ENCODE data around the gene S100A16. TPM values are rescaled to one million over a fixed set of nuclear protein-coding genes. Genes with fewer than 3 reads are reported as not detected.

S100A16 gene
- total RNA-seq, 1 donor from 2014 or later: 143 TPM

DNA sequence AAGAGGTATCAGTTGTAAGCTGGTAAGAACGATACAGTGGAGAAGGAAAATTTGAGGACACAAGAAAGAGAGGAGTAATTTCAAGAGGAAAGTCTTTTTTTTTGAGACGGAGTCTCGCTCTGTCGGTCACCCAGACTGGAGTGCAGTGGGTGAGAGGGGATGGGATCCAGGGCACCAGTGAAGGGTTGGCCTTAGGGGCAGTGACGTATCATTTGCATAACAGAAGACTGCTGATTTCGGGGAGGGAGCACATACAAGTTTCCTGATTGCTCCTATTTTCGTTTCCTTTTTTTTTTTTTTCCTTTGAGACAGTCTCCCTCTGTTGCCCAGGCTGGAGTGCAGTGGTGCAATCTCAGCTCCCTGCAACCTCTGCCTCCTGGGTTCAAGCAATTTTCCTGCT, 10.2 kb upstream of the S100A16 start:
- H3K36me3 Mint-ChIP-seq (ENCODE audit: unreplicated experiment): peaks cover 31% of the 10 kb centered on the region
- H3K4me1 Mint-ChIP-seq (ENCODE audit: unreplicated experiment): peaks cover 46% of the 10 kb centered on the region
- peak overlapping the region; percentile 54 for H3K27ac Mint-ChIP-seq (ENCODE audit: unreplicated experiment)
- no peak for DNase-seq (ENCODE audit: extremely low spot score, unreplicated experiment)
- no peaks in the 10 kb centered on the region for H3K9me3 Mint-ChIP-seq (ENCODE audit: unreplicated experiment)
- TF ChIP-seq, protein P1, sequence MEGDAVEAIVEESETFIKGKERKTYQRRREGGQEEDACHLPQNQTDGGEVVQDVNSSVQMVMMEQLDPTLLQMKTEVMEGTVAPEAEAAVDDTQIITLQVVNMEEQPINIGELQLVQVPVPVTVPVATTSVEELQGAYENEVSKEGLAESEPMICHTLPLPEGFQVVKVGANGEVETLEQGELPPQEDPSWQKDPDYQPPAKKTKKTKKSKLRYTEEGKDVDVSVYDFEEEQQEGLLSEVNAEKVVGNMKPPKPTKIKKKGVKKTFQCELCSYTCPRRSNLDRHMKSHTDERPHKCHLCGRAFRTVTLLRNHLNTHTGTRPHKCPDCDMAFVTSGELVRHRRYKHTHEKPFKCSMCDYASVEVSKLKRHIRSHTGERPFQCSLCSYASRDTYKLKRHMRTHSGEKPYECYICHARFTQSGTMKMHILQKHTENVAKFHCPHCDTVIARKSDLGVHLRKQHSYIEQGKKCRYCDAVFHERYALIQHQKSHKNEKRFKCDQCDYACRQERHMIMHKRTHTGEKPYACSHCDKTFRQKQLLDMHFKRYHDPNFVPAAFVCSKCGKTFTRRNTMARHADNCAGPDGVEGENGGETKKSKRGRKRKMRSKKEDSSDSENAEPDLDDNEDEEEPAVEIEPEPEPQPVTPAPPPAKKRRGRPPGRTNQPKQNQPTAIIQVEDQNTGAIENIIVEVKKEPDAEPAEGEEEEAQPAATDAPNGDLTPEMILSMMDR (IDR thresholded peaks at IDR 0.05): no peak
- no peaks in the 10 kb centered on the region for H3K27me3 Mint-ChIP-seq (ENCODE audit: unreplicated experiment)
- no peak overlapping the region for H3K4me3 Mint-ChIP-seq (ENCODE audit: unreplicated experiment)

DNA sequence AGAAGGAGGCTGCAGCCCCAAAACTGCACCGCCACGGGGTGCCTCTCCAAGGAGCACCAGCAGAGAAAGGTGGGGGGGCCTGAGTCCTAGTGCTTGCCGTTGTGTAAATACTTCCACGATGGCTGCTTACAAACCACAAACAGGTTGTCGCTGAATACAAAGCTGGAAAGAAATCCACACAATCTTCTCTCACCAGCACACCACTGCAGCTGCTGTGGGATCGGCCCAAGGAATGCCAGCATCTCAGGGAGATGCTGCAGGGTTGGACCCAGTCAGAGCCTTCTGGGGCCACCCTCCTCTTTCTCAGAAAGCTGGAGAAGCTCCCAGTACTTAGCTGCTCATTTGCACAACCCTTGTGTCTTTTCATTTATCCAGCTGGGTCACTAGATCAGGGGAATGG, 6.2 kb upstream of the S100A16 start:
- Mint-ChIP-seq H3K36me3 (ENCODE audit: unreplicated experiment) (peaks cover 25% of the 10 kb centered on the region), H3K27me3 (ENCODE audit: unreplicated experiment) (no peaks in the 10 kb centered on the region), H3K4me3 (ENCODE audit: unreplicated experiment) (no peak overlapping the region), H3K4me1 (ENCODE audit: unreplicated experiment) (peaks cover 23% of the 10 kb centered on the region), H3K9me3 (ENCODE audit: unreplicated experiment) (no peaks in the 10 kb centered on the region), H3K27ac (ENCODE audit: unreplicated experiment) (no peak overlapping the region)
- DNase-seq (ENCODE audit: extremely low spot score, unreplicated experiment): no peak
- TF ChIP-seq, protein P1 (IDR thresholded peaks at IDR 0.05): no peak

DNA sequence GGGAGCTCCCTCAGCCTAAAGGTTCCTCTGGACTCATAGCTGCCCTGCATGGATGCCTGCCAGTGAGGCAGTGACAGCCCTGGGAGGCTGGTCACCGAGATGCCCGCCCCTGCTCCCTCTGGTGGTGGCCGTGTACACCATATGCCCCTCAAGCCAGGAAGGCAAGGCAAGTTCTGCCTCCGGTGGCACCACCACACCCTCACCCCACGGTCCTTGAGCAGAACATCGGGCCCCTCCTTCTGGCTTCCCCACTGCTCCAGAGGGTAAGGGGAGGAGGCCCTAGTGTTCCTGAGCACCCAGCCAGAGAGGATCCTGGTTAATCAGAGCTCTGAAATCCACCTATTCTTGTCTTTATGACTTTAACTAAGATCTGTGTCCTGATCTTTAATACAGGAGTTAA, 4.7 kb upstream of the S100A16 start:
- TF ChIP-seq, protein P1 (IDR thresholded peaks at IDR 0.05): peak; percentile 70
- Mint-ChIP-seq H3K27ac (ENCODE audit: unreplicated experiment) (peak overlapping the region; percentile 57), H3K4me3 (ENCODE audit: unreplicated experiment) (no peak overlapping the region), H3K9me3 (ENCODE audit: unreplicated experiment) (no peaks in the 10 kb centered on the region), H3K36me3 (ENCODE audit: unreplicated experiment) (peaks cover 18% of the 10 kb centered on the region), H3K27me3 (ENCODE audit: unreplicated experiment) (no peaks in the 10 kb centered on the region), H3K4me1 (ENCODE audit: unreplicated experiment) (peaks cover 26% of the 10 kb centered on the region)
- peak; percentile 88 for DNase-seq (ENCODE audit: extremely low spot score, unreplicated experiment)

DNA sequence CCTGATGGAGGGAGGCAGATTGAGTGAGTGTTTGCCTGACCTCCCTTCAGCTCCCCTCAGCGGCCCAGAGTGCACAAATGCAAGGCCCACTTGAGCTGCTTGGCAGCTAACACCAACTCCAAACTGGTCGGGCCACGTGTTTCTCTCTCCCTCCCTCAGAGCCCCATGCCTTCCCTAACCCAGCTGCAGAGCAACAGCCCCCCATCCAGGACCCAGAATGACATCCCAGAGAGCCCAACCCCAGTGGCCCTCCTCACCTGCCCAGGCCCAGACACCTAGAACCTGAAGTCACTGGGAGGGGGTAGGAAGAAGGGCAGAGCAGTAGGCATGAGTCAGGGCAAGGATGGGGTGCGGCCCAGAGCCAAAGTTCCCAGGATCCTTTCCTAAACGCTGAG, 4.0 kb upstream of the S100A16 start:
- TF ChIP-seq, protein P1 (IDR thresholded peaks at IDR 0.05): no peak
- Mint-ChIP-seq H3K36me3 (ENCODE audit: unreplicated experiment) (peaks cover 16% of the 10 kb centered on the region), H3K4me1 (ENCODE audit: unreplicated experiment) (peaks cover 33% of the 10 kb centered on the region), H3K4me3 (ENCODE audit: unreplicated experiment) (no peak overlapping the region), H3K27me3 (ENCODE audit: unreplicated experiment) (no peaks in the 10 kb centered on the region), H3K27ac (ENCODE audit: unreplicated experiment) (no peak overlapping the region), H3K9me3 (ENCODE audit: unreplicated experiment) (no peaks in the 10 kb centered on the region)
- DNase-seq (ENCODE audit: extremely low spot score, unreplicated experiment): no peak

DNA sequence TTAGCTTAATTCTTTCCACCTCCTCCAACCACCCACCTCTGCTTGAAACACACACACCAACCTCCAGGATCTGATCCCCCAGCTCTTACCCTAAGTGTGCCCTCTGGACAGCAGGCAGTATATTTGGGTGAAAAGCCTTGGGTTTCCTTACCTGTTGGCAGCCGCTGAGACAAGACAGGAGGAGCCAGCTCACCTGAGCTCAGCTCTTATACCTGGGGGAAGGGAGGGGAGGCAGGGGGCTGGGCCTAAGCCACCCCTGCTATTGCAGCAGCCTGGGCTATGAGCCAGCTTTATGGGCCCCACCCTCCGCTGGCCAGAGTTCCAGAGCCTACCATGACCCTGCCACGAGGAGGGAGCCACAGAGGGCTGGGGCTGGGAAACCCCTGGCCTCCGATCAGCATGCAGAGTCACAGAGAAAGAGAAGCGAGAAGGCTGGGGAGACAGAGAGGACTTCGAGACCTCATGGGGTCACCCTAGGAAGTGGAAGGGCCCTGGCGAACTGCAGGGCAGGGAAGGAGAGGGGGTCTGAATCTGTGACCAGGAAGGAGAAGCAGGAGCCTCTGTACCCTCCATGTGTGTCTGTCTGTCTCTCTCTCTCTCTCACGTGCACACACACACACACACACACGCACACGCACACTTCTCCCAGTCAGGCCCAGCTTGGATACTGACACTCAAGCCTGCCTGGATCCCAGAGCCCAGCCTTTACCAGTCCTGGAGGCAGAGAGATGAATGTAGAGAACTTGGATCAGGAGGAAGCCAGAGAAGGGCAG, 3.4 kb upstream of the S100A16 start, which contains the start of gene S100A14:
TSS of gene S100A14 (minus strand) at position 182 of the 773 bp plus-strand sequence. CDS start 467 bp downstream, outside the sequence.
- Mint-ChIP-seq H3K9me3 (ENCODE audit: unreplicated experiment) (no peaks in the 10 kb centered on the region), H3K4me1 (ENCODE audit: unreplicated experiment) (peaks cover 39% of the 10 kb centered on the region), H3K36me3 (ENCODE audit: unreplicated experiment) (peaks cover 13% of the 10 kb centered on the region), H3K27me3 (ENCODE audit: unreplicated experiment) (no peaks in the 10 kb centered on the region), H3K4me3 (ENCODE audit: unreplicated experiment) (no peak within 1 kb of the TSS), H3K27ac (ENCODE audit: unreplicated experiment) (peak within 1 kb of the TSS; percentile 34)
- DNase-seq (ENCODE audit: extremely low spot score, unreplicated experiment): no peak
- TF ChIP-seq, protein P1 (IDR thresholded peaks at IDR 0.05): no peak
